ENCODE measurements around the gene PIP5K1C.

The PIP5K1C gene

GRCh38 chr19:3622224-3622623 lies 78.0 kb downstream of the PIP5K1C start:
- no peak for FAIRE-seq

DNA sequence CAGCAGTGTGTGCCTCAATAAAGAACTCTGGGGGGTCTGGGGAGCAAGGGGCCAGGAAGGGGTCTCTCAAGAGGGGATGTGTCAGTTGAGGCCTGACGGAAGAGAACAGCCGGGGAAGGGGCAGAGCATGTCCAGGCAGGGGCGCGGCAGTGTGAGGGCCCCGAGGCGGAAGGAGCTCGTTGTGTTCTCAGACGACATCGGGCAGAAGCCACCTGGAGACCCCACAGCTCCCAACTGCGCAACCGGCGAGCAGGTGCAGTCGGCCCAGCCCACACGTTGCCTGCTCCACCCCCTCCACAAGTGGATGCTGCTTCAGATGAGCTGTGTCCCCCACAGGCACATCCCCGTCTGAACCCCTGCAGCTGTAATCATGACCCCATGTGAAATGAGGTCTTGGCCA lies 78.6 kb downstream of the PIP5K1C start:
- no peak for FAIRE-seq

GRCh38 chr19:3620817-3621547 lies 79.3 kb downstream of the PIP5K1C start:
- no peak for FAIRE-seq

- FAIRE-seq = no peak
Measured at GRCh38 chr19:3620145-3620816, 80.0 kb downstream of the PIP5K1C start.

- FAIRE-seq = no peak
Measured at GRCh38 chr19:3619631-3620012, 80.6 kb downstream of the PIP5K1C start.

GRCh38 chr19:3618811-3619630 lies 81.2 kb downstream of the PIP5K1C start:
- no peak for FAIRE-seq

DNA sequence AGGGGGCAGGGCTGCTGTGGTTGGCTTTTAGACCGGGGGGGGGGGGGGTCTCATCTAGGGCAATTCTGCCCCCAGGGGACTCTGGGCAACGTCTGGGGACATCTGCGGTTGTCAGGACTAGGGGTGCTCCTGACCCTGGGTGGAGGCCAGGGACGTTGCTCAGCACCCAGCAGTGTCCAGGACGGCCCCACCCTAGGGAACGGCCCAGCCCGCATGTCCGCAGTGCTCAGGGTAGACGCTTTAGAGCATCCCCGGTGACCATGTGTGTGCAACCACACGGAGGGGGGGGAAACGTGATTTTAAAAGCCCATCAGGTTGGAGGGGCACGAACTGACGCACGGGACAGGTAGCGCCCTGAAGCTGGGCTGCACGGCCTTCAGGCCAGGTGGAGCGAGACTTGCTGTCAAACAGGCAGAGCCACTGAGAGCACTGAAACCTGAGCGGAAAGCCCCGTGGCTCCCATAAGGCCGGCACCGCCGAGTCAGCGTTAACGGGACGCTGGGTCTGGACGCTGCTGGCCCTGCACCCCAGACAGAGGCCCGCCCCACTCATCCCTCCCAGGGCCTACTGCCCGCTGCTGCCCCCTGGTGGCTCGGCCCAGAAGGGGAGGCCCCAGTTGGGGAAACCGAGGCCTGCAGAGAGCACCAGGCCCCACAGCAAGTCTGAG lies 82.0 kb downstream of the PIP5K1C start:
- no peak for FAIRE-seq

- no peak for FAIRE-seq
Measured at GRCh38 chr19:3617463-3617862, 82.8 kb downstream of the PIP5K1C start.

- FAIRE-seq = no peak
Measured at GRCh38 chr19:3615524-3616135, 84.6 kb downstream of the PIP5K1C start.

- no peak for FAIRE-seq
Measured at GRCh38 chr19:3614858-3615505, 85.3 kb downstream of the PIP5K1C start.

- FAIRE-seq = no peak
Measured at GRCh38 chr19:3613818-3614661, 86.2 kb downstream of the PIP5K1C start.

DNA sequence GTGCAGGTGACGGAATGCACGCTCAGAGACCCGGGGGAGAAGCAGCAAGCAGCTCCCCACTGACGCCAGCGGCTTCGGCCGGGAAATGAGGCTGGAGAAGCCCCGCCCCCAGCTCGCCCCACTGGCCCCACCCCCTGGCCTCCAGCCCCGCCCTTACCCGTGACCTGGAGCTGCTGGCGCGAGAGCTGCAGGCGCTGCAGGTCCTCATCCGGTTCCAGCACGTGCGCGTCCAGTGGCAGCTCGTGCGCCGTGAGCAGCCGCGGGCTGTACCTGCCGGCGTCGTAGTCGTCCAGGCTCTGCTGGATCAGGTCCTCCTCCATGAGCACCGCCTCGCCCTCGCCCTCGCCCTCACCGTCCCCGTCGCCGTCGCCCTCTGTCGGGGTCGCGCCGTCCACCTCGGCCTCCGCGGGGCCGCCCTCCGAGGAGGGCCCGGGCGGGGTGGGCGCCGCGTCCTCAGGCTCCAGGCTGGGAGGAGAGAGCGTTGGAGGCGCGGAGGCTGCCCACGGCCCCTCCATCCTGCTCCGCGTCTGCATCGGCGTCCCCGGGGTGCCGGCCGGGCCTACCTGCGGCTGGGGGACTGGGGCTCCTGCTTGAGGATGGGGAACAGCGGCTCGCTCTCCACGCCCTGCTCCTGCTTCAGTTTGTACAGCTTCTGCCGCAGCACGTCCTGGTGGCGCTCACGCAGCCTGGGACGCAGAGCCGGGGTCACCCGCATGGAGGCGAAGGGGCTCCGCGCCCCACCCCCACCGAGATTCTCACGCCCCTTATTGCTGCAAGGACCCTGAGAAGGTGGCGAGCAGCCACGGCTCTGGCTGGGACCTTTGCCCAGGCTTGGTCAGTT lies 87.1 kb downstream of the PIP5K1C start:
- no peak for FAIRE-seq

DNA sequence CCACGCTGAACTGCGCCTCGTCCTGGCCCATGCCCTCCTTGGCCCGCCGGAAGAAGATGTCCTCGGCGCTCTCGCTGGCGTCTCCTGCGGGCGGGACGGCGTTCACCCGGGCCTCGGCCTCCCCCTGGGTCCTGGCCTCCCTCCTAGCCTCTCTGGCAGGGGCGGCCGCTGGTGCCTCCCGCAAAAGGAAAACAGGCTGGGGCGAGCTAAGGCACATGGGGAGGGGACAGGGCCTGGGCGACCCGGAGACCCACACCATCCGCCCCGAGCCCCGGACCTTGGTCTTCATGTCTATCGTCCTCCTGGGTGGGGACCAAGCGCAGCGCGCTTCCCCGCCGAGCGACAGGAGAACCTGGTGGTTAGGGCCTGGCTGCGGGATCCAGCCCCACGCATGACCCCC lies 87.9 kb downstream of the PIP5K1C start:
- no peak for FAIRE-seq

- no peak for FAIRE-seq
Measured at GRCh38 chr19:3611841-3612240, 88.4 kb downstream of the PIP5K1C start.

DNA sequence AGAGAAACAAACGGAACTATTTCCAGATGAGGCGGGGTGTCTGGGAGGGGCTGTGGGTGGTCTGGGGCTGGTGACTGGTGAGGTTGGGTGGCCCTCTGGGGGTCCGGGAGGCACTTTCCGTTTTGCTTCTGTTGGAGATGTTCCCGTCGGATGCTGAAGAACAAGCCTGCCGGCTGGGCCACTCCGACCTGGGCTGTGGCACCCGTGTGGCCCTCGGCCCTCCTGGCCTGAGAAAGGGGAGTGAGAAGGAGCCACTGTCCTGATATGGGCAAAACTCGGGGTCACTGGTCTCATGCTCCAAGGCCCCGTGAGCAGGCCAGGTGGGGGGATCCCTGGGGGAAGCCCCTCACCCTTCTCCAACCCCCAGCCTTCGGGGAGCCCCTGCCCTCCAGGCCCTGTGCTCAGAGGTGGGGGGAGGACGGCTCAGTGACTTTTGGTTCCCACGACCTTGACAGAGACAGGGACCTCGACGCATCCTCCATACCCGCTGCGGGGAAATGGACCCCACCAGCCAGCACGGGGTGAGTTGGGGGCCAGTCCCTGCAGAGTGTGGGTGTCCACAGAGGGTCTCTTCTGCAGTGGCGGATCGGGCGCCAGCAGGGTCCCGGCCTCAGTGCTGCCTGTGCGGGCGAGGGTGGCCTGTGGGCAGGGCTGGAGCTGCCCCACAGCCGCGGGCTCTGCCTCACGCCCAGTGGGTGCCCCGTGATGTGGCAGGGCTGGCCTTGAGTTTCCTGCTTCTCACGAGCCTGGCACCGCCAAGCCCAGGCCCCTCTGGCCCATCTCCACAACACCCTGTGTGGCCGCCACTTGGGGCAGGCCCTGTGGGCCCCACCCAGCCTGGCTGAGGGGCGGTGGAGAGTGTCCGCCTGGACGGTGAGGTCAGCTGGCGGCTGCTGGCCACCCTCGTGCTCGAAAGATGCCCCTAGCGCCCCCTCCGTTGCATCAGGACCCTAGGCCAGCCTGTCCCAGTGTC lies 89.2 kb downstream of the PIP5K1C start:
- FAIRE-seq = no peak

- no peak for FAIRE-seq
Measured at GRCh38 chr19:3609779-3610719, 90.2 kb downstream of the PIP5K1C start.

DNA sequence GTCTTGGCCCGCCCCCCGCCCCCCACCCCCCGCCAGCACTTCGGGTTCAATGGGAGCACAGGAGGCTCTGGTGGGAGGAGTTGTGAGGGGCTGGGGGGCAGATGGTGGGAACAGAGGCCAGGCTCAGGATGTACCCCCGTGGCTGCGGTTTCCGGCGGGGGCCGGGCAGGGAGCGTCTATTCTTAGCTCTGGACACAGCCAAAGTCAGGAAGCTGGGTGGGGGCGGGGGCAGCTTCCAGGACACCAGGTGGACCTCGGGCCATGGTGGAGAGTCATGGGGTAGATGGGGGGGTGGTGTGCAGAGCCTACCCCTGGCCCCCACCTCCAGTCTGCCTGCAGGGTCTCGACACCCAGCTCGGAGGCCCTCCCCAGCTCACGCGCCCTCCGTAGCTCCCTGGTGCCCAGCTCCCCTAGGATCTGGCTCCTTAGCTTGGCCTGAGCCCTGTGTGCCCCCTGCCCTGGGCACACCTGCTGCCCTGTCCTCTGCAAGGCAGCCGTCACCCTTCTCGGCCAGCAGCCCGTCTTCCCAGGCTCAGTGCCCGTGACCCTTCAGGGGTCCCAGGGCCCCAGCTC lies 91.4 kb downstream of the PIP5K1C start:
- no peak for FAIRE-seq

Data from endometrium (tissue), 2 donors.